GM12878 (cell line): ENCODE data around the gene ABHD17A. TPM values are rescaled to one million over a fixed set of nuclear protein-coding genes. Genes with fewer than 3 reads are reported as not detected.

ENCODE experiments used
- ATAC-seq: fragments of 200-7000 bp; cut with Tn5 transposase; 3 replicates; pipeline ENCODE4 v1.9.1; 2020; ENCODE audit warnings: mild to moderate bottlenecking, moderate library complexity
- BruUV-seq: library from RNA; stranded (reverse); fragments of 400-500 nt; replicated peaks from 2 replicates; lab custom pipeline; 2021; lab: Mats Ljungman, UMichigan
- CTCF ChIA-PET: fragments of 300-600 bp; sonication (Branson Sonifier 250); formaldehyde crosslinking; extraction: SDS; loops from one replicate; lab custom pipeline; 2021; ENCODE audit warnings: inconsistent platforms; lab: Yijun Ruan, JAX
- POLR2A ChIA-PET: fragments of 350-600 bp; formaldehyde crosslinking; extraction: SDS; loops from one replicate; lab custom pipeline; 2021; ENCODE audit warnings: inconsistent platforms; lab: Charles Lee
- RAD21 ChIA-PET: fragments of 300-600 bp; sonication (Branson Sonifier 250); formaldehyde crosslinking; loops from one replicate; lab custom pipeline; 2023; ENCODE audit warnings: antibody characterized with exemption; ENCODE audit not compliant: unreplicated experiment; lab: Charles Lee
- SMC1A ChIA-PET: fragments of 300-600 bp; sonication (Branson Sonifier 250); formaldehyde crosslinking; loops from one replicate; lab custom pipeline; 2023; ENCODE audit not compliant: unreplicated experiment, uncharacterized antibody; lab: Charles Lee
- DNase-seq: peaks from one replicate; pipeline ENCODE4 v3.0.0-alpha.2; 2011; ENCODE audit warnings: low read depth, low spot score
- FAIRE-seq: peaks from 3 replicates; lab custom pipeline; 2011; peaks lifted over from hg19 to GRCh38; lab: Jason Lieb, UNC
- H2AFZ ChIP-seq: 2 replicates; pipeline ENCODE4 v1.6.0; 2011; ENCODE audit warnings: low read depth, low read length, control low read depth; ENCODE audit not compliant: control insufficient read depth
- H3K27ac ChIP-seq: 2 replicates; pipeline ENCODE4 v1.5.1; 2011; ENCODE audit warnings: control low read depth; ENCODE audit not compliant: control insufficient read depth, insufficient read depth
- H3K27me3 ChIP-seq, 2 experiments: replicated peaks in 1 of 2; 2 replicates each; pipeline versions ENCODE4 v1.6.0 to v1.6.1; 2011; ENCODE audit warnings: low read length in 1 of 2; ENCODE audit not compliant: control insufficient read depth in 2 of 2, insufficient read depth in 2 of 2
- H3K36me3 ChIP-seq, 2 experiments: 2 replicates each; pipeline ENCODE4 v1.5.1; 2011; ENCODE audit warnings: low read length in 1 of 2; ENCODE audit not compliant: control insufficient read depth in 2 of 2, insufficient read depth in 2 of 2
- H3K4me1 ChIP-seq: 2 replicates; pipeline ENCODE4 v1.6.1; 2011; ENCODE audit warnings: mild to moderate bottlenecking, low read length, moderate library complexity, mixed read lengths; ENCODE audit not compliant: control insufficient read depth, insufficient read depth
- H3K4me2 ChIP-seq: 2 replicates; pipeline ENCODE4 v1.6.0; 2011; ENCODE audit warnings: control low read depth; ENCODE audit not compliant: control insufficient read depth, insufficient read depth
- H3K4me3 ChIP-seq: fragments of 200-600 bp; sonication (generic); 2 replicates; pipeline ENCODE4 v1.5.1; 2016
- H3K79me2 ChIP-seq: 2 replicates; pipeline ENCODE4 v1.6.0; 2011; ENCODE audit warnings: low read length; ENCODE audit not compliant: control insufficient read depth, insufficient read depth
- H3K9ac ChIP-seq: 2 replicates; pipeline ENCODE4 v1.8.0; 2011; ENCODE audit warnings: low read length, control low read depth, mixed read lengths; ENCODE audit not compliant: control insufficient read depth, insufficient read depth
- H3K9me3 ChIP-seq: replicated peaks from 3 replicates; pipeline ENCODE4 v1.5.1; 2011; ENCODE audit warnings: mild to moderate bottlenecking, low read length; ENCODE audit not compliant: control insufficient read depth, insufficient read depth
- H4K20me1 ChIP-seq: 2 replicates; pipeline ENCODE4 v1.6.0; 2011; ENCODE audit not compliant: control insufficient read depth, insufficient read depth
- BCLAF1 ChIP-seq: fragments of 450-650 bp; IDR thresholded peaks from 2 replicates; pipeline ENCODE4 v1.6.1; 2017; ENCODE audit warnings: antibody characterized with exemption, mild to moderate bottlenecking, moderate library complexity
- CREM ChIP-seq: IDR thresholded peaks from 2 replicates; pipeline ENCODE4 v1.6.1; 2014; ENCODE audit warnings: antibody characterized with exemption, low read depth
- EZH2 ChIP-seq: IDR thresholded peaks from 2 replicates; pipeline ENCODE4 v1.6.1; 2012; ENCODE audit warnings: low read depth, mild to moderate bottlenecking, control low read depth, inconsistent platforms, low read length, borderline replicate concordance; ENCODE audit not compliant: control insufficient read depth
- GABPA ChIP-seq: IDR thresholded peaks from 2 replicates; pipeline ENCODE4 v1.6.1; 2014; ENCODE audit warnings: antibody characterized with exemption, low read depth, mild to moderate bottlenecking, inconsistent platforms
- KLF5 ChIP-seq: fragments of 450-650 bp; IDR thresholded peaks from 2 replicates; pipeline ENCODE4 v1.6.1; 2014; ENCODE audit warnings: mild to moderate bottlenecking; ENCODE audit not compliant: partially characterized antibody
- NR2C1 ChIP-seq: fragments of 450-650 bp; IDR thresholded peaks from 2 replicates; pipeline ENCODE4 v1.6.1; 2017; ENCODE audit warnings: antibody characterized with exemption, mild to moderate bottlenecking, moderate library complexity
- PAX8 ChIP-seq: fragments of 450-650 bp; IDR thresholded peaks from 2 replicates; pipeline ENCODE4 v1.6.1; 2017; ENCODE audit warnings: mild to moderate bottlenecking, moderate library complexity
- PBX3 ChIP-seq: IDR thresholded peaks from 2 replicates; pipeline ENCODE4 v1.6.1; 2011; ENCODE audit warnings: mild to moderate bottlenecking, low read depth, low read length, moderate library complexity; ENCODE audit not compliant: insufficient replicate concordance
- RBBP5 ChIP-seq: fragments of 200-600 bp; sonication (generic); conservative IDR thresholded peaks from 2 replicates; pipeline ENCODE4 v1.6.1; 2016
- RUNX3 ChIP-seq: IDR thresholded peaks from 2 replicates; pipeline ENCODE4 v1.6.1; 2012; ENCODE audit warnings: low read length, inconsistent platforms
- SIN3A ChIP-seq: IDR thresholded peaks from 2 replicates; pipeline ENCODE4 v1.6.1; 2012; ENCODE audit warnings: low read depth, low read length, improper control_type of control experiment
- SMC3 ChIP-seq: IDR thresholded peaks from 2 replicates; pipeline ENCODE4 v1.6.1; 2011; ENCODE audit warnings: low read length, improper control_type of control experiment, borderline replicate concordance
- SP1 ChIP-seq: IDR thresholded peaks from one replicate; pipeline ENCODE4 v1.6.1; 2011; ENCODE audit warnings: low read depth, low read length
- TBL1XR1 ChIP-seq: IDR thresholded peaks from 2 replicates; pipeline ENCODE4 v1.6.1; 2012; ENCODE audit warnings: low read depth, low read length, improper control_type of control experiment
- ZBED1 ChIP-seq: IDR thresholded peaks from 2 replicates; pipeline ENCODE4 v1.6.1; 2016; ENCODE audit warnings: borderline replicate concordance
- ZNF217 ChIP-seq: fragments of 450-650 bp; IDR thresholded peaks from 2 replicates; pipeline ENCODE4 v1.6.1; 2017; ENCODE audit warnings: antibody characterized with exemption, mild to moderate bottlenecking
- ZNF274 ChIP-seq: IDR thresholded peaks from one replicate; pipeline ENCODE4 v1.8.0; 2011; ENCODE audit not compliant: insufficient read length, insufficient read depth
- ZNF384 ChIP-seq: IDR thresholded peaks from 2 replicates; pipeline ENCODE4 v1.6.1; 2012; ENCODE audit warnings: low read depth, mild to moderate bottlenecking, low read length, improper control_type of control experiment, borderline replicate concordance
- ZZZ3 ChIP-seq: IDR thresholded peaks from 2 replicates; pipeline ENCODE4 v1.6.1; 2011; ENCODE audit warnings: low read depth; ENCODE audit not compliant: control insufficient read depth, insufficient read length
- WGBS: methylation state at CpG from one replicate; pipeline ENCODE4 v1.1.6; 2016; ENCODE audit warnings: low lambda C conversion rate; ENCODE audit not compliant: insufficient replicate concordance, insufficient coverage; ENCODE audit errors: missing lambda C conversion rate; 5-methylcytosine and 5-hydroxymethylcytosine counted together
- in situ Hi-C: fragments of 300-500 bp; cut with MboI; formaldehyde crosslinking; loops from 9 replicates; pipeline ENCODE4 v1.14.3; 2018; ENCODE audit warnings: mixed read lengths
- intact Hi-C: fragments of 100-400 bp; cut with micrococcal nuclease; formaldehyde crosslinking; loops from one replicate; pipeline ENCODE4 v1.14.2; 2022; ENCODE audit not compliant: unreplicated experiment
- polyA plus RNA-seq, 11 experiments: library from polyadenylated mRNA; depleted of rRNA in 4 of 11; unstranded in 6 of 11; stranded (reverse) in 5 of 11; fragments of >200 nt; fragmentation: Nextera tagmentation in 4 of 11; fragmentation: Illumina TruSeq in 1 of 11; extraction: Ambion mirVana in 4 of 11; extraction: Trizol in 1 of 11; gene quantifications; 1 replicate in 1 of 11; 2 replicates in 10 of 11; pipeline versions ENCODE4 v1.2.1 to v1.2.3, GENCODE V29; 2011 to 2016; ENCODE audit warnings: inconsistent platforms in 2 of 11, missing spikeins in 2 of 11, low read depth in 1 of 11
- total RNA-seq, 4 experiments: library from RNA; depleted of rRNA in 3 of 4; stranded (reverse); fragments of >200 nt in 3 of 4; fragmentation: Illumina TruSeq in 1 of 4; extraction: Trizol in 1 of 4; gene quantifications; 2 replicates each; pipeline versions ENCODE4 v1.2.1 to v1.2.3, GENCODE V29; 2013 to 2021
- TF ChIP-seq, protein P1 (sequence below): fragments of 150-350 bp; IDR thresholded peaks from 2 replicates; pipeline ENCODE4 v1.6.1; 2014; ENCODE audit warnings: mild to moderate bottlenecking, low read depth, low read length

Gene ABHD17A
- total and polyA plus RNA-seq, 10 of the 15 experiments (the other 5 are each of a cell fraction or from before 2014, with no cell fraction given), result 0.13 to 126 (median 28.8) TPM; not detected in 1

GRCh38 chr19:1913781-1914577 is 28.7 kb upstream of the ABHD17A start:
- no peak overlapping the region for H3K4me3 ChIP-seq
- in situ Hi-C loops (no loop called here), intact Hi-C loops (no loop called here)
- H3K79me2 ChIP-seq, result peaks cover 13% of the 10 kb centered on the region
- H2AFZ ChIP-seq, result no peak overlapping the region
- no peak for DNase-seq
- ChIA-PET CTCF (interaction anchor here (1.0 kb wide), 1 partner anchor 16 kb away, joined by 3 read pairs; no protein-coding TSS in a partner anchor), RAD21 (no interaction called here), POLR2A (interaction anchor here (1.0 kb wide), 1 partner anchor 14 kb away, joined by 3 read pairs; no protein-coding TSS in a partner anchor), SMC1A (no interaction called here)
- H3K4me2 ChIP-seq, result no peak overlapping the region
- H3K27ac ChIP-seq, result no peak overlapping the region
- H3K36me3 ChIP-seq, result peaks cover 0 to 9% of the 10 kb centered on the region in 2 experiments; a peak in 2 of 4 replicates
- no peaks in the 10 kb centered on the region for H3K9me3 ChIP-seq
- no peaks in the 10 kb centered on the region for H3K27me3 ChIP-seq
- WGBS, result 89% methylated on average over 20 of the region's 23 CpGs
- no peak for FAIRE-seq
- no peak overlapping the region for H3K9ac ChIP-seq
- TF ChIP-seq SIN3A, result no peak
- TF ChIP-seq GABPA, result no peak
- no peak for TF ChIP-seq ZBED1
- no peak for TF ChIP-seq ZNF274
- no peak for TF ChIP-seq RUNX3
- no peak for TF ChIP-seq RBBP5
- no peak for TF ChIP-seq ZNF217
- no peak for TF ChIP-seq ZZZ3
- no peak for TF ChIP-seq SMC3
- no peak for TF ChIP-seq PBX3
- no peak for TF ChIP-seq TBL1XR1
- no peak for TF ChIP-seq BCLAF1
- TF ChIP-seq KLF5, result no peak
- TF ChIP-seq EZH2, result no peak
- TF ChIP-seq SP1, result no peak
- TF ChIP-seq ZNF384, result no peak
- no peak for TF ChIP-seq NR2C1
- TF ChIP-seq, protein P1, sequence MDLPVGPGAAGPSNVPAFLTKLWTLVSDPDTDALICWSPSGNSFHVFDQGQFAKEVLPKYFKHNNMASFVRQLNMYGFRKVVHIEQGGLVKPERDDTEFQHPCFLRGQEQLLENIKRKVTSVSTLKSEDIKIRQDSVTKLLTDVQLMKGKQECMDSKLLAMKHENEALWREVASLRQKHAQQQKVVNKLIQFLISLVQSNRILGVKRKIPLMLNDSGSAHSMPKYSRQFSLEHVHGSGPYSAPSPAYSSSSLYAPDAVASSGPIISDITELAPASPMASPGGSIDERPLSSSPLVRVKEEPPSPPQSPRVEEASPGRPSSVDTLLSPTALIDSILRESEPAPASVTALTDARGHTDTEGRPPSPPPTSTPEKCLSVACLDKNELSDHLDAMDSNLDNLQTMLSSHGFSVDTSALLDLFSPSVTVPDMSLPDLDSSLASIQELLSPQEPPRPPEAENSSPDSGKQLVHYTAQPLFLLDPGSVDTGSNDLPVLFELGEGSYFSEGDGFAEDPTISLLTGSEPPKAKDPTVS, result no peak
- TF ChIP-seq CREM, result no peak
- no peak for TF ChIP-seq PAX8
- H3K4me1 ChIP-seq, result peaks cover 5% of the 10 kb centered on the region
- BruUV-seq, result no TSS peak
- no peaks in the 10 kb centered on the region for H4K20me1 ChIP-seq
- ATAC-seq, result no peak
